Measurements from ENCODE around the gene VAV1.

The VAV1 gene

GRCh38 chr19:6890401-6890913 is 117.9 kb downstream of the VAV1 start:
- no peak for DNase-seq (ENCODE audit: low spot score)

DNA sequence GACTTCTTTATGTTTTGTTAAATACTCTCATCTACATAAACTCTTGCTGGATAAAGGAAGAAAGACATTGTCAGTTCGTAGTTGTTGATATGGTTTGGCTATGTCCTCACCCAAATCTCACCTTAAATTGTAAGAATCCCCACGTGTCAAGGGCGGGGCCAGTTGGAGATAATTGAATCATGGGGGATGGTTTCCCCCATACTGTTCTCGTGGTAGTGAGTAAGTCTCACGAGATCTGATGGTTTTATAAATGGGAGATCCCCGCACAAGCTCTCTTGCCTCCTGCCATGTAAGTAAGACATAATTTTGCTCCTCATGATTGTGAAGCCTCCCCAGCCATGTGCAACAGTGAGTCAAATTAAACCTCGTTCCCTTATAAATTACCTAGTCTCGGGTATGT is 118.4 kb downstream of the VAV1 start:
- no peak for DNase-seq (ENCODE audit: low spot score)

GRCh38 chr19:6891761-6892385 is 119.4 kb downstream of the VAV1 start:
- no peak for DNase-seq (ENCODE audit: low spot score)

DNA sequence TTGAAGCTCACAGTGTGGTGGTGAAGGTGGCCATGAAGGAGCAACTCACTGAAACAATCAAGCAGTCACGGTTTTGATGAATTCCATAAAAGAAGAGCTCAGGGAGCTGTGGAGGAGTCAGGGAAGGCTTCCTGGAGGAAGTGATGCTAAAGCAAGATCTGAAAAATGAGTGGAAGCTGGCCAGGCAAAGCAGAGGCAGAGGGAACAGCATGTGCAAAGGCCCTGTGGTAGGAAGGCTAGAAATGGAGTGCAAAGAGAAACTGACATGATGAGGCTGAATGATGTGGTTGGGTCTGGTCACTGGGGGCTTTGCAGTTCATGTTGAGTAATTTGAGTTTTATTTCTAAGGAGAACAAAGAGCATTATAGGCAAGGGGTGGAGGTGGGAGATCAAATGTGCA is 121.8 kb downstream of the VAV1 start:
- DNase-seq (ENCODE audit: low spot score), result no peak

DNA sequence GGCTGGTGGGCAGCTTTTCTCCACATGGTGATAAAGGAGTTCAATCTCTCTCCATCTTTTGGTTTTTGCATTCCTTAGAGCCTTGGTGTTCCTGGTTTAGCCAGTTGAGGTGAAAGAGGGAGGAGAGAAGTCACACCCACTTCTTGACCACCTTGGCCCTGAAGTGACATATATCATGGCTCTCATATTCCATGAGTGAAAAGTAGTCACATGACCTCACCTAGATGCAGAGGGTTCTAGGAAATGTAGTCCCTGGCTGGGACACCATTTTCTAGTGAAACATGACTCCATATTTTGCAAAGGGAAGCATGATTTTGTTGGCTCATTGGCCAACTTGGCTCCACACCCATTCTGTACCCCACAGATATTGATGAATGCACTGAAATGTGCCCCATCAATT is 130.9 kb downstream of the VAV1 start:
- no peak for DNase-seq (ENCODE audit: low spot score)

GRCh38 chr19:6906559-6907060 is 134.1 kb downstream of the VAV1 start:
- no peak for DNase-seq (ENCODE audit: low spot score)

All from SK-N-DZ (cell line).